Measurements from ENCODE around the gene DHX34.
"Not testable (repeated sequence)": the region's sequence is repeated elsewhere in the genome, so short reads cannot be mapped to it uniquely, and the experiment has no call there.

DHX34 gene

GRCh38 chr19:47331931-47332547, 17.1 kb upstream of the DHX34 start, which contains the start of gene C5AR2:
C5AR2 (plus strand) TSS chr19:47332175; CDS start chr19:47340800, 8,625 bp downstream.
- H3K4me1 Mint-ChIP-seq = no peaks in the 10 kb centered on the region
- no peak within 1 kb of the TSS for H3K27ac Mint-ChIP-seq

GRCh38 chr19:47336765-47337718, 12.1 kb upstream of the DHX34 start:
- not testable (repeated sequence) for H3K27ac Mint-ChIP-seq; H3K9me3 Mint-ChIP-seq; H3K4me1 Mint-ChIP-seq; H3K36me3 Mint-ChIP-seq (ENCODE audit: low read depth); H3K27me3 Mint-ChIP-seq (ENCODE audit: low read depth); H3K4me3 Mint-ChIP-seq

More at GRCh38 chr19:47331931-47332547, 17.1 kb upstream of the DHX34 start, which contains the start of gene C5AR2:
- Mint-ChIP-seq H3K4me3 (no peak within 1 kb of the TSS), H3K27me3 (ENCODE audit: low read depth) (peaks cover 8% of the 10 kb centered on the region), H3K9me3 (no peaks in the 10 kb centered on the region), H3K36me3 (ENCODE audit: low read depth) (no peaks in the 10 kb centered on the region)
- TF ChIP-seq CTCF (IDR thresholded peaks at IDR 0.05; ENCODE audit: unreplicated experiment in 3 of 3) = no peak

GRCh38 chr19:47339196-47339880, 9.8 kb upstream of the DHX34 start:
- H3K36me3 Mint-ChIP-seq (ENCODE audit: low read depth) = no peaks in the 10 kb centered on the region
- no peaks in the 10 kb centered on the region for H3K9me3 Mint-ChIP-seq
- no peak for TF ChIP-seq CTCF (IDR thresholded peaks at IDR 0.05; ENCODE audit: unreplicated experiment in 3 of 3)
- no peaks in the 10 kb centered on the region for H3K4me1 Mint-ChIP-seq
- H3K27me3 Mint-ChIP-seq (ENCODE audit: low read depth) = peaks cover 4% of the 10 kb centered on the region
- H3K4me3 Mint-ChIP-seq = no peak overlapping the region
- H3K27ac Mint-ChIP-seq = no peak overlapping the region

GRCh38 chr19:47340477-47341208, 8.5 kb upstream of the DHX34 start:
- H3K36me3 Mint-ChIP-seq (ENCODE audit: low read depth) = no peaks in the 10 kb centered on the region
- H3K4me1 Mint-ChIP-seq = no peaks in the 10 kb centered on the region
- H3K27ac Mint-ChIP-seq = no peak overlapping the region
- no peaks in the 10 kb centered on the region for H3K9me3 Mint-ChIP-seq
- no peak for TF ChIP-seq CTCF (IDR thresholded peaks at IDR 0.05; ENCODE audit: unreplicated experiment in 3 of 3)
- no peak overlapping the region for H3K4me3 Mint-ChIP-seq
- peaks cover 4% of the 10 kb centered on the region for H3K27me3 Mint-ChIP-seq (ENCODE audit: low read depth)

GRCh38 chr19:47341734-47342133, 7.4 kb upstream of the DHX34 start:
- H3K4me1 Mint-ChIP-seq = no peaks in the 10 kb centered on the region
- H3K9me3 Mint-ChIP-seq = no peaks in the 10 kb centered on the region
- H3K4me3 Mint-ChIP-seq = no peak overlapping the region
- no peak for TF ChIP-seq CTCF (IDR thresholded peaks at IDR 0.05; ENCODE audit: unreplicated experiment in 3 of 3)
- H3K27ac Mint-ChIP-seq = no peak overlapping the region
- H3K36me3 Mint-ChIP-seq (ENCODE audit: low read depth) = no peaks in the 10 kb centered on the region
- H3K27me3 Mint-ChIP-seq (ENCODE audit: low read depth) = peaks cover 4% of the 10 kb centered on the region

Data from nephron (organoid).